ENCODE measurements around the gene ZP1. TPM values are rescaled to one million over a fixed set of nuclear protein-coding genes. Genes with fewer than 3 reads are reported as not detected.

The ZP1 gene
- total RNA-seq, 1 donor = 0.36 TPM

DNA sequence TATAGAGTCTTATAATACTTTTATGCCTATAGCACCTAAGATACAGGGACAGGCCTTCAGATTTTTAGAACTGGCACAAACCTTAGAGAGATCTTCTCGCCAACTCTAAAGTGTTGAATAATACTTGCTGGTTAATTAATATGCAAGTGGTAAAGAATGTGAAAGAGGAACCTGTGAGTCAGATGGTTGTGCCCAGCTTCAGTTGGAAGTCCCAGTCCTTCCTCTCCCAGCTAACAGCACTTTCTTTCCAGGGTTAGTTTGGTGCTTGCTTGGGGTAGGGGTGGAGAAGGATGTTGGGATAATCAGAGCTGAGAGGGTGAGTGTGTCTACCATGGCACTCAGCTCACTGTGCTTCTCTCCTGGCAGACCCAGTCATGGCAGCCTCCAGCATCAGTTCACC is 52.0 kb downstream of the ZP1 start:
- TF ChIP-seq, protein P1, sequence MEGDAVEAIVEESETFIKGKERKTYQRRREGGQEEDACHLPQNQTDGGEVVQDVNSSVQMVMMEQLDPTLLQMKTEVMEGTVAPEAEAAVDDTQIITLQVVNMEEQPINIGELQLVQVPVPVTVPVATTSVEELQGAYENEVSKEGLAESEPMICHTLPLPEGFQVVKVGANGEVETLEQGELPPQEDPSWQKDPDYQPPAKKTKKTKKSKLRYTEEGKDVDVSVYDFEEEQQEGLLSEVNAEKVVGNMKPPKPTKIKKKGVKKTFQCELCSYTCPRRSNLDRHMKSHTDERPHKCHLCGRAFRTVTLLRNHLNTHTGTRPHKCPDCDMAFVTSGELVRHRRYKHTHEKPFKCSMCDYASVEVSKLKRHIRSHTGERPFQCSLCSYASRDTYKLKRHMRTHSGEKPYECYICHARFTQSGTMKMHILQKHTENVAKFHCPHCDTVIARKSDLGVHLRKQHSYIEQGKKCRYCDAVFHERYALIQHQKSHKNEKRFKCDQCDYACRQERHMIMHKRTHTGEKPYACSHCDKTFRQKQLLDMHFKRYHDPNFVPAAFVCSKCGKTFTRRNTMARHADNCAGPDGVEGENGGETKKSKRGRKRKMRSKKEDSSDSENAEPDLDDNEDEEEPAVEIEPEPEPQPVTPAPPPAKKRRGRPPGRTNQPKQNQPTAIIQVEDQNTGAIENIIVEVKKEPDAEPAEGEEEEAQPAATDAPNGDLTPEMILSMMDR (IDR thresholded peaks at IDR 0.05; ENCODE audit: extremely low read depth, low read depth, low read length) = no peak
- peaks cover 3% of the 10 kb centered on the region for H4K20me1 ChIP-seq (ENCODE audit: insufficient read depth, low read length)
- no peaks in the 10 kb centered on the region for H3K9me3 ChIP-seq (ENCODE audit: low read depth, low read length)
- peaks cover 20% of the 10 kb centered on the region for H3K4me1 ChIP-seq (ENCODE audit: insufficient read depth, low read length)
- no peak overlapping the region for H2AFZ ChIP-seq (ENCODE audit: low read length)
- H3K27me3 ChIP-seq (ENCODE audit: insufficient read depth, low read length) = no peaks in the 10 kb centered on the region
- peaks cover 11% of the 10 kb centered on the region for H3K36me3 ChIP-seq (ENCODE audit: insufficient read depth, low read length)
- H3K79me2 ChIP-seq (ENCODE audit: insufficient read depth, low read length) = peaks cover 30% of the 10 kb centered on the region
- no peak overlapping the region for H3K4me2 ChIP-seq (ENCODE audit: insufficient read depth, low read length)
- H3K4me3 ChIP-seq (ENCODE audit: insufficient read depth, low read length) = no peak overlapping the region
- DNase-seq (ENCODE audit: insufficient read length, low spot score, missing footprints) = no peak
- no peak overlapping the region for H3K27ac ChIP-seq (ENCODE audit: low read depth, low read length)

- Histone ChIP-seq H3K4me1 (ENCODE audit: insufficient read depth, low read length) (peaks cover 21% of the 10 kb centered on the region), H3K79me2 (ENCODE audit: insufficient read depth, low read length) (peaks cover 27% of the 10 kb centered on the region), H3K27me3 (ENCODE audit: insufficient read depth, low read length) (no peaks in the 10 kb centered on the region), H3K4me2 (ENCODE audit: insufficient read depth, low read length) (no peak overlapping the region), H4K20me1 (ENCODE audit: insufficient read depth, low read length) (peaks cover 3% of the 10 kb centered on the region), H3K9me3 (ENCODE audit: low read depth, low read length) (no peaks in the 10 kb centered on the region), H3K27ac (ENCODE audit: low read depth, low read length) (no peak overlapping the region), H3K4me3 (ENCODE audit: insufficient read depth, low read length) (no peak overlapping the region), H2AFZ (ENCODE audit: low read length) (no peak overlapping the region), H3K36me3 (ENCODE audit: insufficient read depth, low read length) (peaks cover 11% of the 10 kb centered on the region)
- DNase-seq (ENCODE audit: insufficient read length, low spot score, missing footprints) = peak; percentile 87
- TF ChIP-seq, protein P1 (IDR thresholded peaks at IDR 0.05; ENCODE audit: extremely low read depth, low read depth, low read length) = no peak
These were observed 52.6 kb downstream of the ZP1 start for GRCh38 chr11:60919956-60920355.

GRCh38 chr11:60921259-60921658 is 53.9 kb downstream of the ZP1 start:
- H3K9me3 ChIP-seq (ENCODE audit: low read depth, low read length) = no peaks in the 10 kb centered on the region
- no peak overlapping the region for H2AFZ ChIP-seq (ENCODE audit: low read length)
- H3K4me1 ChIP-seq (ENCODE audit: insufficient read depth, low read length) = peaks cover 21% of the 10 kb centered on the region
- H3K4me3 ChIP-seq (ENCODE audit: insufficient read depth, low read length) = no peak overlapping the region
- no peak for DNase-seq (ENCODE audit: insufficient read length, low spot score, missing footprints)
- H3K27me3 ChIP-seq (ENCODE audit: insufficient read depth, low read length) = no peaks in the 10 kb centered on the region
- no peaks in the 10 kb centered on the region for H4K20me1 ChIP-seq (ENCODE audit: insufficient read depth, low read length)
- H3K27ac ChIP-seq (ENCODE audit: low read depth, low read length) = no peak overlapping the region
- peaks cover 11% of the 10 kb centered on the region for H3K36me3 ChIP-seq (ENCODE audit: insufficient read depth, low read length)
- H3K79me2 ChIP-seq (ENCODE audit: insufficient read depth, low read length) = peaks cover 24% of the 10 kb centered on the region
- TF ChIP-seq, protein P1 (IDR thresholded peaks at IDR 0.05; ENCODE audit: extremely low read depth, low read depth, low read length) = no peak
- no peak overlapping the region for H3K4me2 ChIP-seq (ENCODE audit: insufficient read depth, low read length)

DNA sequence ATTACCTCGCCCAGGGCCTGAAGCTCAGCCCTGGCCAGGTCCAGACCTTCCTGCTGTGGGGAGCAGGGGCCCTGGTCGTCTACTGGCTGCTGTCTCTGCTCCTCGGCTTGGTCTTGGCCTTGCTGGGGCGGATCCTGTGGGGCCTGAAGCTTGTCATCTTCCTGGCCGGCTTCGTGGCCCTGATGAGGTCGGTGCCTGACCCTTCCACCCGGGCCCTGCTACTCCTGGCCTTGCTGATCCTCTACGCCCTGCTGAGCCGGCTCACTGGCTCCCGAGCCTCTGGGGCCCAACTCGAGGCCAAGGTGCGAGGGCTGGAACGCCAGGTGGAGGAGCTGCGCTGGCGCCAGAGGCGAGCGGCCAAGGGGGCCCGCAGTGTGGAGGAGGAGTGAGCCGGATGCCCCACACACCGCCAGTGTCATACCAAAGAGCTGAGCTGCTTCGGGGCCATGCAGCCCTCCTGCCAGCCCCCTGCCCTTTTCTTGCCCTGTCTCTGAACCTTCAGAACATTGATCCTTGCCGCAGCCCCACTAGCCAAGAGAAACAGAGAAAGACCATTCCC is 54.5 kb downstream of the ZP1 start:
- Histone ChIP-seq H4K20me1 (ENCODE audit: insufficient read depth, low read length) (no peaks in the 10 kb centered on the region), H3K4me2 (ENCODE audit: insufficient read depth, low read length) (no peak overlapping the region), H3K79me2 (ENCODE audit: insufficient read depth, low read length) (peaks cover 18% of the 10 kb centered on the region), H3K27me3 (ENCODE audit: insufficient read depth, low read length) (no peaks in the 10 kb centered on the region), H3K27ac (ENCODE audit: low read depth, low read length) (no peak overlapping the region), H3K9me3 (ENCODE audit: low read depth, low read length) (no peaks in the 10 kb centered on the region), H3K4me1 (ENCODE audit: insufficient read depth, low read length) (peaks cover 21% of the 10 kb centered on the region), H2AFZ (ENCODE audit: low read length) (no peak overlapping the region), H3K4me3 (ENCODE audit: insufficient read depth, low read length) (no peak overlapping the region), H3K36me3 (ENCODE audit: insufficient read depth, low read length) (peaks cover 11% of the 10 kb centered on the region)
- TF ChIP-seq, protein P1 (IDR thresholded peaks at IDR 0.05; ENCODE audit: extremely low read depth, low read depth, low read length) = no peak
- peak; percentile 82 for DNase-seq (ENCODE audit: insufficient read length, low spot score, missing footprints)

Data from osteoblast (primary cell).